GM12878 (cell line): ENCODE results near the gene GLT6D1. TPM values are rescaled to one million over a fixed set of nuclear protein-coding genes. Genes with fewer than 3 reads are reported as not detected.

ENCODE experiments used
- ATAC-seq: fragments of 200-7000 bp; cut with Tn5 transposase; 3 replicates; pipeline ENCODE4 v1.9.1; 2020; ENCODE audit warnings: mild to moderate bottlenecking, moderate library complexity
- BruUV-seq: library from RNA; stranded (reverse); fragments of 400-500 nt; replicated peaks from 2 replicates; lab custom pipeline; 2021; lab: Mats Ljungman, UMichigan
- CTCF ChIA-PET: fragments of 300-600 bp; sonication (Branson Sonifier 250); formaldehyde crosslinking; extraction: SDS; loops from one replicate; lab custom pipeline; 2021; ENCODE audit warnings: inconsistent platforms; lab: Yijun Ruan, JAX
- POLR2A ChIA-PET: fragments of 350-600 bp; formaldehyde crosslinking; extraction: SDS; loops from one replicate; lab custom pipeline; 2021; ENCODE audit warnings: inconsistent platforms; lab: Charles Lee
- RAD21 ChIA-PET: fragments of 300-600 bp; sonication (Branson Sonifier 250); formaldehyde crosslinking; loops from one replicate; lab custom pipeline; 2023; ENCODE audit warnings: antibody characterized with exemption; ENCODE audit not compliant: unreplicated experiment; lab: Charles Lee
- SMC1A ChIA-PET: fragments of 300-600 bp; sonication (Branson Sonifier 250); formaldehyde crosslinking; loops from one replicate; lab custom pipeline; 2023; ENCODE audit not compliant: unreplicated experiment, uncharacterized antibody; lab: Charles Lee
- DNase-seq: peaks from one replicate; pipeline ENCODE4 v3.0.0-alpha.2; 2011; ENCODE audit warnings: low read depth, low spot score
- FAIRE-seq: peaks from 3 replicates; lab custom pipeline; 2011; peaks lifted over from hg19 to GRCh38; lab: Jason Lieb, UNC
- H2AFZ ChIP-seq: 2 replicates; pipeline ENCODE4 v1.6.0; 2011; ENCODE audit warnings: low read depth, low read length, control low read depth; ENCODE audit not compliant: control insufficient read depth
- H3K27ac ChIP-seq: 2 replicates; pipeline ENCODE4 v1.5.1; 2011; ENCODE audit warnings: control low read depth; ENCODE audit not compliant: control insufficient read depth, insufficient read depth
- H3K27me3 ChIP-seq, 2 experiments: replicated peaks in 1 of 2; 2 replicates each; pipeline versions ENCODE4 v1.6.0 to v1.6.1; 2011; ENCODE audit warnings: low read length in 1 of 2; ENCODE audit not compliant: control insufficient read depth in 2 of 2, insufficient read depth in 2 of 2
- H3K36me3 ChIP-seq, 2 experiments: 2 replicates each; pipeline ENCODE4 v1.5.1; 2011; ENCODE audit warnings: low read length in 1 of 2; ENCODE audit not compliant: control insufficient read depth in 2 of 2, insufficient read depth in 2 of 2
- H3K4me1 ChIP-seq: 2 replicates; pipeline ENCODE4 v1.6.1; 2011; ENCODE audit warnings: mild to moderate bottlenecking, low read length, moderate library complexity, mixed read lengths; ENCODE audit not compliant: control insufficient read depth, insufficient read depth
- H3K4me2 ChIP-seq: 2 replicates; pipeline ENCODE4 v1.6.0; 2011; ENCODE audit warnings: control low read depth; ENCODE audit not compliant: control insufficient read depth, insufficient read depth
- H3K4me3 ChIP-seq: fragments of 200-600 bp; sonication (generic); 2 replicates; pipeline ENCODE4 v1.5.1; 2016
- H3K79me2 ChIP-seq: 2 replicates; pipeline ENCODE4 v1.6.0; 2011; ENCODE audit warnings: low read length; ENCODE audit not compliant: control insufficient read depth, insufficient read depth
- H3K9ac ChIP-seq: 2 replicates; pipeline ENCODE4 v1.8.0; 2011; ENCODE audit warnings: low read length, control low read depth, mixed read lengths; ENCODE audit not compliant: control insufficient read depth, insufficient read depth
- H3K9me3 ChIP-seq: replicated peaks from 3 replicates; pipeline ENCODE4 v1.5.1; 2011; ENCODE audit warnings: mild to moderate bottlenecking, low read length; ENCODE audit not compliant: control insufficient read depth, insufficient read depth
- H4K20me1 ChIP-seq: 2 replicates; pipeline ENCODE4 v1.6.0; 2011; ENCODE audit not compliant: control insufficient read depth, insufficient read depth
- ATF7 ChIP-seq: fragments of 450-650 bp; IDR thresholded peaks from 2 replicates; pipeline ENCODE4 v1.6.1; 2016; ENCODE audit warnings: low read depth, mild to moderate bottlenecking
- IRF4 ChIP-seq: IDR thresholded peaks from 2 replicates; pipeline ENCODE4 v1.6.1; 2011; ENCODE audit warnings: low read depth, low read length
- MTA2 ChIP-seq: fragments of 450-650 bp; IDR thresholded peaks from 2 replicates; pipeline ENCODE4 v1.6.1; 2016; ENCODE audit warnings: low read depth, mild to moderate bottlenecking, moderate library complexity
- NBN ChIP-seq: fragments of 450-650 bp; IDR thresholded peaks from 2 replicates; pipeline ENCODE4 v1.6.1; 2016
- POU2F2 ChIP-seq: IDR thresholded peaks from 3 replicates; pipeline ENCODE4 v1.6.1; 2011; ENCODE audit warnings: low read depth, mild to moderate bottlenecking, low read length, borderline replicate concordance
- RBBP5 ChIP-seq: fragments of 200-600 bp; sonication (generic); conservative IDR thresholded peaks from 2 replicates; pipeline ENCODE4 v1.6.1; 2016
- RFX5 ChIP-seq: IDR thresholded peaks from 2 replicates; pipeline ENCODE4 v1.6.1; 2011; ENCODE audit warnings: low read depth, low read length, improper control_type of control experiment
- SMAD1 ChIP-seq: fragments of 450-650 bp; IDR thresholded peaks from 2 replicates; pipeline ENCODE4 v1.6.1; 2018; ENCODE audit warnings: mild to moderate bottlenecking, low read depth; ENCODE audit not compliant: partially characterized antibody
- SMAD5 ChIP-seq: IDR thresholded peaks from 2 replicates; pipeline ENCODE4 v1.6.1; 2016; ENCODE audit warnings: antibody characterized with exemption, low read depth
- SMC3 ChIP-seq: IDR thresholded peaks from 2 replicates; pipeline ENCODE4 v1.6.1; 2011; ENCODE audit warnings: low read length, improper control_type of control experiment, borderline replicate concordance
- SREBF1 ChIP-seq: IDR thresholded peaks from 2 replicates; pipeline ENCODE4 v1.6.1; 2012; ENCODE audit warnings: mild to moderate bottlenecking, low read length
- SUZ12 ChIP-seq: fragments of 200-600 bp; sonication (generic); IDR thresholded peaks from one replicate; pipeline ENCODE4 v1.6.1; 2018; ENCODE audit warnings: antibody characterized with exemption, mild to moderate bottlenecking; ENCODE audit not compliant: unreplicated experiment
- TCF3 ChIP-seq: IDR thresholded peaks from 2 replicates; pipeline ENCODE4 v1.6.1; 2012; ENCODE audit warnings: low read depth, mild to moderate bottlenecking, low read length, borderline replicate concordance; ENCODE audit not compliant: insufficient read depth
- YY1 ChIP-seq: IDR thresholded peaks from 2 replicates; pipeline ENCODE4 v1.6.1; 2011; ENCODE audit warnings: low read depth, mild to moderate bottlenecking, low read length
- ZBTB33 ChIP-seq: fragments of 450-650 bp; IDR thresholded peaks from 2 replicates; pipeline ENCODE4 v1.6.1; 2017; ENCODE audit warnings: mild to moderate bottlenecking
- ZSCAN29 ChIP-seq: fragments of 450-650 bp; IDR thresholded peaks from 2 replicates; pipeline ENCODE4 v1.6.1; 2017; ENCODE audit warnings: mild to moderate bottlenecking, moderate library complexity
- ZZZ3 ChIP-seq: IDR thresholded peaks from 2 replicates; pipeline ENCODE4 v1.6.1; 2011; ENCODE audit warnings: low read depth; ENCODE audit not compliant: control insufficient read depth, insufficient read length
- WGBS: methylation state at CpG from one replicate; pipeline ENCODE4 v1.1.6; 2016; ENCODE audit warnings: low lambda C conversion rate; ENCODE audit not compliant: insufficient replicate concordance, insufficient coverage; ENCODE audit errors: missing lambda C conversion rate; 5-methylcytosine and 5-hydroxymethylcytosine counted together
- in situ Hi-C: fragments of 300-500 bp; cut with MboI; formaldehyde crosslinking; loops from 9 replicates; pipeline ENCODE4 v1.14.3; 2018; ENCODE audit warnings: mixed read lengths
- intact Hi-C: fragments of 100-400 bp; cut with micrococcal nuclease; formaldehyde crosslinking; loops from one replicate; pipeline ENCODE4 v1.14.2; 2022; ENCODE audit not compliant: unreplicated experiment
- polyA plus RNA-seq, 11 experiments: library from polyadenylated mRNA; depleted of rRNA in 4 of 11; unstranded in 6 of 11; stranded (reverse) in 5 of 11; fragments of >200 nt; fragmentation: Nextera tagmentation in 4 of 11; fragmentation: Illumina TruSeq in 1 of 11; extraction: Ambion mirVana in 4 of 11; extraction: Trizol in 1 of 11; gene quantifications; 1 replicate in 1 of 11; 2 replicates in 10 of 11; pipeline versions ENCODE4 v1.2.1 to v1.2.3, GENCODE V29; 2011 to 2016; ENCODE audit warnings: inconsistent platforms in 2 of 11, missing spikeins in 2 of 11, low read depth in 1 of 11
- total RNA-seq, 4 experiments: library from RNA; depleted of rRNA in 3 of 4; stranded (reverse); fragments of >200 nt in 3 of 4; fragmentation: Illumina TruSeq in 1 of 4; extraction: Trizol in 1 of 4; gene quantifications; 2 replicates each; pipeline versions ENCODE4 v1.2.1 to v1.2.3, GENCODE V29; 2013 to 2021
- TF ChIP-seq, protein P1 (sequence below): fragments of 450-650 bp; IDR thresholded peaks from 2 replicates; pipeline ENCODE4 v1.6.1; 2017; ENCODE audit warnings: borderline replicate concordance

The GLT6D1 gene
- total and polyA plus RNA-seq, 10 of the 15 experiments (the other 5 are each of a cell fraction or from before 2014, with no cell fraction given) = not detected

DNA sequence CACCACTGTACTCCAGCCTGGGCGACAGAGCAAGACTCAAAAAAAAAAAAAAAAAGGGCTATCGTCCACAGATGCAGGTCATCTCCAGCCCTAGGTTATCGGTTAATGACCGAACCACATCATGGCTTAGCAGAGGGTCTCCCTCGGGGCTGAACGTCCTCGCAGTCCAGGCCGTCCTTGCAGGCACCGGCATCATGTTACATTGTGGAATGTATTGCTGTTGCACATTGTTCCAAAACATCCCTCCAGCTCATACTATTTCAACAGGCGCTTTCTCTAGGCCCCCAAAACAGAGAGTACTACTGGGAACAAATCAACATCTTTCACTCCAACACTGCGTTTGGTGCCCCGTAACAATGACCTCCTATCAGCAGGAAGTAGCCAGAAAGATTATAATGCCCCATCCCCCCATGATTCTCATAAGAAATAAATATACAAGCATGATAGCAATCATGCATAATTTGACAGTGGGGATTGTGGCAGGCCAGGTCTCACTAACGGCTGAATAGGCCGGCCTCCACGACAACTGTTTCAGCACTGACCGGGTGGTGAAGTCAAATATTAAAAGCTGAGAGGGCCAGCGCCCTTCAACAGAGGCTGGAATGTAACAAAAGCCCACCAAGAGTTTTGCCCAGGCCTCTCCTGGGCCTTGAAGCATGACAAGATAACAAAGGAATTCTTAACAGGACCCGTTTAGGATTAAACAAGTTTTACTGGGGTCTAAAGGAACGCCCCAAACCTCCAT, 22.6 kb upstream of the GLT6D1 start:
- intact Hi-C loops (no loop called here), in situ Hi-C loops (no loop called here)
- no peak overlapping the region for H3K4me2 ChIP-seq
- ATAC-seq (no peak), FAIRE-seq (no peak), DNase-seq (no peak)
- TF ChIP-seq IRF4 = no peak
- TF ChIP-seq POU2F2 = no peak
- TF ChIP-seq RFX5 = no peak
- TF ChIP-seq ATF7 = no peak
- no peak for TF ChIP-seq MTA2
- no peak for TF ChIP-seq SMAD1
- no peak overlapping the region for H3K9ac ChIP-seq
- no peak overlapping the region for H2AFZ ChIP-seq
- no peaks in the 10 kb centered on the region; a peak in 1 of 4 replicates for H3K27me3 ChIP-seq
- CTCF ChIA-PET = no interaction called here
- H3K79me2 ChIP-seq = no peaks in the 10 kb centered on the region
- H4K20me1 ChIP-seq = no peaks in the 10 kb centered on the region
- no peaks in the 10 kb centered on the region for H3K9me3 ChIP-seq
- WGBS = 52% methylated on average over 17 of the region's 19 CpGs
- H3K4me3 ChIP-seq = no peak overlapping the region
- no TSS peak for BruUV-seq
- SMC1A ChIA-PET = no interaction called here
- H3K36me3 ChIP-seq = no peaks in the 10 kb centered on the region
- POLR2A ChIA-PET = no interaction called here
- H3K4me1 ChIP-seq = no peaks in the 10 kb centered on the region
- RAD21 ChIA-PET = no interaction called here
- no peak overlapping the region for H3K27ac ChIP-seq

DNA sequence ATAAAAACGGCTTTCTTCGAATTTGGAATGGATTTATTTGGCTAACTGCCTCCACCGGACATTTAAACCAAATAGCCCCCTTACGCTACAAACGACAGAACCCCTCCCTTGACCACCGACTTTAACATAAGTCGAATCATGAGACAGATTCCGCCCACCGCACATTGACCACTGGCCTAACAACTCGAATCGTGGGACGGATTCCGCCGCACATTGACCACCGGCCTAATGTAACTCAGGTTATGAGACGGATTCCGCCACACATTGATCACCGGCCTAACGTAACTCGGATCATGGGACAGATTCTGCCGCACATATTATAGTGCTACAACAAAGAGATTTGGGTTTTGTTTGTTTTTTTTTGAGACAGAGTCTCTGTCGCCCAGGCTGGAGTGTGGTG, 21.1 kb upstream of the GLT6D1 start:
- H3K4me3 ChIP-seq = no peak overlapping the region
- no peaks in the 10 kb centered on the region for H4K20me1 ChIP-seq
- no peaks in the 10 kb centered on the region for H3K36me3 ChIP-seq
- H3K79me2 ChIP-seq = no peaks in the 10 kb centered on the region
- ATAC-seq = no peak
- no peaks in the 10 kb centered on the region for H3K4me1 ChIP-seq
- ChIA-PET CTCF (no interaction called here), POLR2A (no interaction called here), SMC1A (no interaction called here), RAD21 (no interaction called here)
- no peaks in the 10 kb centered on the region for H3K9me3 ChIP-seq
- H3K9ac ChIP-seq = no peak overlapping the region
- no peak overlapping the region for H2AFZ ChIP-seq
- no peak overlapping the region for H3K27ac ChIP-seq
- WGBS = 68% methylated on average over 22 of the region's 22 CpGs
- BruUV-seq = no TSS peak
- no peaks in the 10 kb centered on the region; a peak in 1 of 4 replicates for H3K27me3 ChIP-seq
- intact Hi-C loops (no loop called here), in situ Hi-C loops (no loop called here)
- DNase-seq = no peak
- no peak overlapping the region for H3K4me2 ChIP-seq
- no peak for FAIRE-seq
- TF ChIP-seq RBBP5 (no peak), ZZZ3 (no peak), SMC3 (no peak), SREBF1 (no peak), SMAD5 (no peak), YY1 (no peak), ZBTB33 (no peak), NBN (no peak), TCF3 (no peak), SUZ12 (no peak), ZSCAN29 (no peak)
- TF ChIP-seq, protein P1, sequence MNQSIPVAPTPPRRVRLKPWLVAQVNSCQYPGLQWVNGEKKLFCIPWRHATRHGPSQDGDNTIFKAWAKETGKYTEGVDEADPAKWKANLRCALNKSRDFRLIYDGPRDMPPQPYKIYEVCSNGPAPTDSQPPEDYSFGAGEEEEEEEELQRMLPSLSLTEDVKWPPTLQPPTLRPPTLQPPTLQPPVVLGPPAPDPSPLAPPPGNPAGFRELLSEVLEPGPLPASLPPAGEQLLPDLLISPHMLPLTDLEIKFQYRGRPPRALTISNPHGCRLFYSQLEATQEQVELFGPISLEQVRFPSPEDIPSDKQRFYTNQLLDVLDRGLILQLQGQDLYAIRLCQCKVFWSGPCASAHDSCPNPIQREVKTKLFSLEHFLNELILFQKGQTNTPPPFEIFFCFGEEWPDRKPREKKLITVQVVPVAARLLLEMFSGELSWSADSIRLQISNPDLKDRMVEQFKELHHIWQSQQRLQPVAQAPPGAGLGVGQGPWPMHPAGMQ = no peak
